GM18951 (cell line): Measurements from ENCODE around the gene CSNK1E.
"Not testable (repeated sequence)": the region's sequence is repeated elsewhere in the genome, so short reads cannot be mapped to it uniquely, and the experiment has no call there.

ENCODE experiments used
- POLR2A ChIP-seq: IDR thresholded peaks from 4 replicates; pipeline ENCODE4 v1.6.1; 2011; ENCODE audit warnings: mild to moderate bottlenecking; ENCODE audit not compliant: insufficient read length, insufficient read depth; ENCODE audit errors: extremely low read depth
- in situ Hi-C: fragments of 300-500 bp; cut with MboI; formaldehyde crosslinking; loops from one replicate; pipeline ENCODE4 v1.12.0; 2022; ENCODE audit warnings: low sequenced_read_pairs, mixed read lengths, inconsistent platforms; ENCODE audit not compliant: unreplicated experiment

CSNK1E gene

GRCh38 chr22:38317122-38317994, at the start of gene CSNK1E:
CSNK1E (minus strand) TSS chr22:38317433; CDS start chr22:38314157, 3,276 bp downstream.
- in situ Hi-C loops, result no loop called here
- TF ChIP-seq POLR2A, result no peak

- in situ Hi-C loops, result not testable (repeated sequence)
Observed at GRCh38 chr22:38365829-38366228, 48.6 kb upstream of the CSNK1E start.

- in situ Hi-C loops, result not testable (repeated sequence)
Observed at GRCh38 chr22:38365174-38365573, 47.9 kb upstream of the CSNK1E start.

- in situ Hi-C loops, result not testable (repeated sequence)
Observed at GRCh38 chr22:38360560-38360959, 43.3 kb upstream of the CSNK1E start.

GRCh38 chr22:38359817-38360216, 42.6 kb upstream of the CSNK1E start:
- in situ Hi-C loops, result not testable (repeated sequence)

- in situ Hi-C loops, result not testable (repeated sequence)
Observed at GRCh38 chr22:38357971-38358370, 40.7 kb upstream of the CSNK1E start.

- in situ Hi-C loops, result no loop called here
Observed at GRCh38 chr22:38355275-38355674, 38.0 kb upstream of the CSNK1E start.

GRCh38 chr22:38353701-38354100, 36.5 kb upstream of the CSNK1E start:
- no peak for TF ChIP-seq POLR2A
- in situ Hi-C loops, result no loop called here

More at GRCh38 chr22:38355275-38355674, 38.0 kb upstream of the CSNK1E start:
- no peak for TF ChIP-seq POLR2A

- TF ChIP-seq POLR2A, result peak; percentile 21
- in situ Hi-C loops, result no loop called here
Observed at GRCh38 chr22:38353142-38353629, 36.0 kb upstream of the CSNK1E start.

- TF ChIP-seq POLR2A, result no peak
- in situ Hi-C loops, result no loop called here
Observed at GRCh38 chr22:38352436-38352835, 35.2 kb upstream of the CSNK1E start.

- in situ Hi-C loops, result no loop called here
Observed at GRCh38 chr22:38350444-38351359, 33.5 kb upstream of the CSNK1E start.

GRCh38 chr22:38348751-38349496, 31.7 kb upstream of the CSNK1E start:
- TF ChIP-seq POLR2A, result peak; percentile 18
- in situ Hi-C loops, result no loop called here

More at GRCh38 chr22:38350444-38351359, 33.5 kb upstream of the CSNK1E start:
- peak; percentile 18 for TF ChIP-seq POLR2A
